Osteoblast (primary cell): ENCODE results near the gene PLCD4. TPM values are rescaled to one million over a fixed set of nuclear protein-coding genes. Genes with fewer than 3 reads are reported as not detected.

Experiments used
- DNase-seq: peaks from one replicate; pipeline ENCODE4 v3.0.0; 2011; ENCODE audit warnings: low spot score, mixed read lengths; ENCODE audit not compliant: insufficient read length; ENCODE audit errors: missing footprints
- H2AFZ ChIP-seq: 2 replicates; pipeline ENCODE4 v1.6.0; 2011; ENCODE audit warnings: mild to moderate bottlenecking, low read length
- H3K27ac ChIP-seq: 2 replicates; pipeline ENCODE4 v1.5.1; 2011; ENCODE audit warnings: mild to moderate bottlenecking, low read depth, low read length, moderate library complexity
- H3K27me3 ChIP-seq: 2 replicates; pipeline ENCODE4 v1.6.0; 2012; ENCODE audit warnings: mild to moderate bottlenecking, control low read depth, inconsistent platforms, low read length, moderate library complexity; ENCODE audit not compliant: insufficient read depth
- H3K36me3 ChIP-seq: 2 replicates; pipeline ENCODE4 v1.5.1; 2011; ENCODE audit warnings: mild to moderate bottlenecking, low read length, control low read depth, moderate library complexity; ENCODE audit not compliant: insufficient read depth
- H3K4me1 ChIP-seq: 2 replicates; pipeline ENCODE4 v1.5.1; 2011; ENCODE audit warnings: mild to moderate bottlenecking, low read length, control low read depth, moderate library complexity; ENCODE audit not compliant: insufficient read depth
- H3K4me2 ChIP-seq: 2 replicates; pipeline ENCODE4 v1.6.0; 2011; ENCODE audit warnings: mild to moderate bottlenecking, low read length; ENCODE audit not compliant: insufficient read depth
- H3K4me3 ChIP-seq: fragments of 200-600 bp; sonication (generic); 3 replicates; pipeline ENCODE4 v1.5.1; 2012; ENCODE audit warnings: mild to moderate bottlenecking, low read length, inconsistent platforms; ENCODE audit not compliant: insufficient read depth
- H3K79me2 ChIP-seq: 2 replicates; pipeline ENCODE4 v1.6.0; 2012; ENCODE audit warnings: mild to moderate bottlenecking, low read length, control low read depth, inconsistent platforms; ENCODE audit not compliant: insufficient read depth
- H3K9me3 ChIP-seq: 2 replicates; pipeline ENCODE4 v1.5.1; 2011; ENCODE audit warnings: low read depth, low read length, control low read depth
- H4K20me1 ChIP-seq: 2 replicates; pipeline ENCODE4 v1.6.0; 2012; ENCODE audit warnings: mild to moderate bottlenecking, low read length, control low read depth; ENCODE audit not compliant: insufficient read depth
- CTCF ChIP-seq: IDR thresholded peaks from 2 replicates; pipeline ENCODE4 v1.5.1; 2011; ENCODE audit warnings: mild to moderate bottlenecking, low read depth, low read length, moderate library complexity; ENCODE audit errors: extremely low read depth
- total RNA-seq: library from RNA; depleted of rRNA; stranded (reverse); fragments of >200 nt; gene quantifications from 2 replicates; pipeline ENCODE4 v1.2.3, GENCODE V29; 2012

The PLCD4 gene
- total RNA-seq, 1 donor = 2.5 TPM

GRCh38 chr2:218659988-218660358 is 52.3 kb downstream of the PLCD4 start:
- H3K27ac ChIP-seq = peak overlapping the region; percentile 56
- DNase-seq = no peak
- TF ChIP-seq CTCF = no peak
- peak overlapping the region; percentile 92 for H2AFZ ChIP-seq
- H4K20me1 ChIP-seq = no peaks in the 10 kb centered on the region
- H3K79me2 ChIP-seq = peaks cover 42% of the 10 kb centered on the region
- no peaks in the 10 kb centered on the region for H3K9me3 ChIP-seq
- peaks cover 68% of the 10 kb centered on the region for H3K36me3 ChIP-seq
- H3K4me2 ChIP-seq = peak overlapping the region; percentile 88
- peaks cover 10% of the 10 kb centered on the region for H3K4me1 ChIP-seq
- peak overlapping the region; percentile 82 for H3K4me3 ChIP-seq
- no peaks in the 10 kb centered on the region for H3K27me3 ChIP-seq

- no peak overlapping the region for H3K4me3 ChIP-seq
- TF ChIP-seq CTCF = no peak
- peaks cover 33% of the 10 kb centered on the region for H3K79me2 ChIP-seq
- DNase-seq = no peak
- H2AFZ ChIP-seq = no peak overlapping the region
- no peak overlapping the region for H3K4me2 ChIP-seq
- no peaks in the 10 kb centered on the region for H4K20me1 ChIP-seq
- H3K27me3 ChIP-seq = no peaks in the 10 kb centered on the region
- peaks cover 10% of the 10 kb centered on the region for H3K4me1 ChIP-seq
- peaks cover 65% of the 10 kb centered on the region for H3K36me3 ChIP-seq
- no peaks in the 10 kb centered on the region for H3K9me3 ChIP-seq
- no peak overlapping the region for H3K27ac ChIP-seq
These were observed 54.7 kb downstream of the PLCD4 start for GRCh38 chr2:218662377-218662776.

GRCh38 chr2:218662827-218663226 is 55.1 kb downstream of the PLCD4 start:
- no peaks in the 10 kb centered on the region for H3K9me3 ChIP-seq
- no peak overlapping the region for H3K27ac ChIP-seq
- H3K4me1 ChIP-seq = peaks cover 10% of the 10 kb centered on the region
- H3K4me2 ChIP-seq = no peak overlapping the region
- DNase-seq = no peak
- H3K79me2 ChIP-seq = peaks cover 32% of the 10 kb centered on the region
- no peak overlapping the region for H2AFZ ChIP-seq
- no peak for TF ChIP-seq CTCF
- no peaks in the 10 kb centered on the region for H3K27me3 ChIP-seq
- H4K20me1 ChIP-seq = no peaks in the 10 kb centered on the region
- H3K4me3 ChIP-seq = no peak overlapping the region
- H3K36me3 ChIP-seq = peaks cover 65% of the 10 kb centered on the region

GRCh38 chr2:218663901-218664300 is 56.2 kb downstream of the PLCD4 start:
- peaks cover 71% of the 10 kb centered on the region for H3K36me3 ChIP-seq
- no peak for TF ChIP-seq CTCF

More at GRCh38 chr2:218663901-218664300, 56.2 kb downstream of the PLCD4 start:
- Histone ChIP-seq H3K27me3 (no peaks in the 10 kb centered on the region), H3K4me1 (peaks cover 5% of the 10 kb centered on the region), H3K9me3 (no peaks in the 10 kb centered on the region), H3K4me2 (no peak overlapping the region), H4K20me1 (peaks cover 5% of the 10 kb centered on the region), H3K79me2 (peaks cover 31% of the 10 kb centered on the region), H3K27ac (no peak overlapping the region), H2AFZ (no peak overlapping the region), H3K4me3 (no peak overlapping the region)
- DNase-seq = no peak
